HG03108 (cell line): ENCODE data around the gene CCDC9B.

Experiments
- ATAC-seq: cut with Tn5 transposase; IDR thresholded peaks from one replicate; pipeline ENCODE4 v1.9.1; 2021; ENCODE audit warnings: moderate library complexity; ENCODE audit not compliant: unreplicated experiment

The CCDC9B gene

DNA sequence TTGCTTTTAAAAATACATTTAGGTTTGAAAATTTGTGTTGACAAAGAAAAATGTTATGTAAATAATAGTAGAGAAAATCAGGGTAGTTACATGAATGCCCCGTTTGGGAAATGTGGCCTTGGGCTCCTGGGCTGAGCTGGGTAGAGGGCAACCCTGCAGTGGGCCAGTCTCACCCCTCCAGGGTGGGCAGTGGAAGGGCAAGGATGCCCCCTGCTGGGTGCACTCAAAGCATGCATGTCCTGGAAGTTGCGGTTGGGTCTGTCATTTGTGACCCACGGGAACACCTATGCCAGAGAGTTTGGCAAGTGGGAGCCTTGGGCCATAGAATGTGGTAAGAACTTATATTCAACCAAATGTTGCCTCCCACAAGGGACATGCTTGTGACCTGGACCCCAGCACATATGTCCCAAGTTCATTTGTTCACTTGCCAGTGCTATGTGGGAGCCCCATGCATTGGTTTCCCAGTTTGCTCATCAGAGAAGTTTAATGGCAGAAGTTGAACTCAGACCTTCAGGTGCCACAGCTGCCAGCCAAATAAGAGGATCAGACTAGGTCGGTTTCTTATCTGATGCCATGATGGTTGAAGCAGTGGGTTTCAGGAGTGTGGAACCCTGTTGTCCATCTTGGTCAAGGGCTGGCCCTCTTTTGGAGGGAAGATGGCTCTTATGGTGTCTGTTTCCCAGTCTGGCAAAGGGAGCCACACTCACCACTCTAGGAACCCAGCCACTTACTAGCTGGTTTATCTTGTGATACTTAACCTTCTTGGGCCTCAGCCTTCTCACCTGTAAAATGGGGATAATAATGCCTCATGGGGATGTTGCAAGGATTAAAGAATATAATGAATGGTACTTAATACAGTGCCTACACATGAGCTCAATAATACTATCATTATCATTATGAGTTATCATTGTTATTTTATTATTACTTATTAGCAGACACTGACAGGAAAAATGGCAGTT lies 30.5 kb downstream of the CCDC9B start:
- no peak for ATAC-seq

DNA sequence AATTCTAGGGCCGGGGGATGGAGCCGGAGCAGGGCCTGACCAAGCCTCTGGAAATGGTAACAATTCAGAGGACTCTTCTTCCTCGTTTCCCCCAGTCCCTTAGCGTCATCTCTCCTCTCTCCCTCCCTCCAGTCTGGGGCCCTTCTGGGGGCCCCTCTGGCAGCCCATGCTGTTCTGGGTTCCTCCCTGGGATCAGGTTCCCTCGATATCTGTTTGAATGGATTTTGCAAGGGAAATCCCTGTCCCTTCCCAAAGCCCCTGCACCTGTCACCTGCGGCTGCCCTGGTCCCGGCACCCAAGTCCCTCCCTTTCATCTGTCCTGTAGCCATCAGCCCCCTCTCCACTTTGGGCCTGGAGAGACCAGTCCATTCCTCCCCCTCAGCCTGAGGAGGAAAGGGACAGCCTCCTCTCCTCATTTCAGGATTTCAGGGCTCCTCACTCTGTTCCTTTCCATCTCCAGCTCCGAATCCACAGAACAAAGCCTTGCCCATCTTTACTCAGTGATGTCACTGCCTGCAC lies 31.3 kb downstream of the CCDC9B start:
- no peak for ATAC-seq

DNA sequence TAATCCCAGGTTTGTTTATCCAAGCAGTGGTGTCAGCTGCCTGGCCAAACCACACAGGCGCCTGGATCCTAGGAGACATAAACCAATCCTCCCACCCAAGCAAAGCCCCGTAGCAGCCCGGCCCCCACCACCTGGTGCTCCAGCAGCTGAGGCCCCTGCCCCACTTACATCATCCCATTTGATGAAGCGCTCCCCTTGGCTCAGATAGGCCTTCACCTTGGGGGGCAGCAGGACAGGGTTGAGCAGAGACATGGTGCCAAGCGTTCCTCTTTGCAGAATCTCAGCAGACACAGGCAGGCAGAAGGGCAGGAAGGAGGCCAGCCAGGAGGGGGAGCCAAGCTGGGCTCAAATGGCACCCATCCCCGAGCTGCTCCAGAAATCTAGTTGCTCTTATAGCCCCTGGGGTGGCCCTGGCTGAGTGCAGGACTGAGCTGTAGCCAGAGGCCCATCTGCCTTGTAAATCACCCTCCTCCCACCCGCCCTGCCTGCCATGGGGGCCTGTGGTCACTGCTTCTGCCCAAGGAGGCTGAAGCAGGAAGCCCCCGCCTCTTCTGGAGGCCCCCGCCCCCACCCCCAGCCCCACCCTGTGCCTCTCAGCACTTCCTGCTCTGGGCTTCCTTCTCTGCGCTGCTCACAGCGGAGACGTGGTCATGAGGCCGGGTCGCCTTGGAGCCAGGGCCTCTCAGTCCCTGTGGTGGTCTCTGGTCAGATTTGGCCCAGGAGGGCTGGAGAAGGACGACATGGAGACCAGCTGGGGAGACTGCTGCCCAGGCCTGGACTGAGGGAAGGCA lies 33.1 kb downstream of the CCDC9B start, which contains the start of gene PLCB2:
Gene PLCB2, minus strand, starts transcription at position 515 of the 791 bp plus-strand sequence. Its CDS starts 263 bp downstream, at position 252.
- ATAC-seq = peak; percentile 63

DNA sequence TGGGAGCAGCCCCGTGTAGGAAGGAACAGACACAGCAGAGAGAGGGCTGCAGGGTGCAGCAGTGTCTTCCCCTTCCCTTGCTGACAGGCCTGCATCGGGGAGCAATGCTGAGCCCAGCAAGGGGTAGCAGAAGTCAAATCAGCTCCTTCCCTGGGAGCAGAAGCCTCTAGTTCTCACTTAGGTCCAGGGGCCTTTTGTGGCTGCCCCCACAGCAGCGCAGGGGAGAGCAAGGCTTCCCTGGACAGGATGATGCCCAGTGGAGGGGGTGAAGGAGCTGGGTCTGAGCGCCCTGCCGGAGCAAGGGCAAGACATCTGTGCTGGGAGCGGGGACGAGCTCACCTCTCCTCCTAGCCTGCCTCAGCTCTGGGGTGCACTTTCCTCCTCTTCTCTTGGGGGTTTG lies 33.8 kb downstream of the CCDC9B start:
- no peak for ATAC-seq

DNA sequence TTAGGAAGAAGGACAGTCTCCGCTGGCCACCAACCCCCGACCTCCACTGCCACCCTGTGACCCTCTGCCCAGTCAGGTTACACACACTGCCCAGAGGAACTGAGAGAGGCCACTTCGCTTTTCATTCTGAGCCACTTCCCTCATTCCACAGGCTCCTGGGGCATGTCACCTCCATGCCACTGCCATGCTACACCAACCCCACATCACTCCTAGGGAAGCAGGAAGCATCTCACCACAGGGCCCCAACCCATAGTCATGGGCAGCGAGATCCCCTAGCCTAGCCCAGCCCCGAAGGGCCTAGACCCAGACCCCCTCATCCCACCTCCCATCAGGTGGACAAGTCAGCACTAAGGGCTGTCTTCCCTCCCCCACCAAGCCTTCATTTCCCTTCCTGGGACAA lies 34.4 kb downstream of the CCDC9B start:
- no peak for ATAC-seq

DNA sequence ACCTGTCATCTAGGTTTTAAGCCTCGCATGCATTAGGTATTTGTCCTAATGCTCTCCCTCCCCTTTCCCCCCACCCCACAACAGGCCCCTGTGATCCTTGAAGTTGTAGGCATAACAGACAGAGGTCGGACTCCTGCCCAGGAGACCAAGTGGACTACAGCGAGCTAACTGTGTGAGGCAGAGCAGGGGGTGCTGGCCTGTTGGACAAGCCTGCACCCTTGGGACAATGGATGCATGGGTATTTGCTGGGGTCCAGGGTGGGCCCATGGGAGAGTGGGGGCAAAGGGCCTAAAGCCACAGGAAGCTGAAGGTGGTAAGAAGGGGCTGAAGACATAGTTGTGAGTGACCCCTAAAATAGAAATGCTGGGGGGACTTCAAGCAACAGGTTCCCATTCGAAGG lies 35.5 kb downstream of the CCDC9B start:
- no peak for ATAC-seq

DNA sequence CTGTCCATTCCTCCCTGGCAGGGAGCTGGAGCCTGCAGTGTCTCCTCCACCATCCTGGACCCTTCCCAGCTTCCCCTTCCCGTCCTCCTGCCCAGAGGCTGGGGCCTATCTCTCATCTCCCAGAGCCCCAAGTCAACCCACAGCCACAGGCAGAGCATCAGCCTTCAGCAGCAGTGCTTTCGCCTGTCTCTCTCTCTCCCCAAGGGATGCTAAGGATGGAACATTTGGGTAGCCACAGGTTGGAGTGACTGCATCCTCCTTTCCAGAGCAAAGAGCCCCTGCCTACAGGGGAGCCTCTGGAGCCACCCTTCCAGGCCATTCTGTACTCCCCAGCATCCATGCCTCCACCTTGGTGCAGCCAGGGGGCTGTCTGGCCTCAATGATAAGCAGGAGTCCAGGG lies 37.2 kb downstream of the CCDC9B start:
- no peak for ATAC-seq

DNA sequence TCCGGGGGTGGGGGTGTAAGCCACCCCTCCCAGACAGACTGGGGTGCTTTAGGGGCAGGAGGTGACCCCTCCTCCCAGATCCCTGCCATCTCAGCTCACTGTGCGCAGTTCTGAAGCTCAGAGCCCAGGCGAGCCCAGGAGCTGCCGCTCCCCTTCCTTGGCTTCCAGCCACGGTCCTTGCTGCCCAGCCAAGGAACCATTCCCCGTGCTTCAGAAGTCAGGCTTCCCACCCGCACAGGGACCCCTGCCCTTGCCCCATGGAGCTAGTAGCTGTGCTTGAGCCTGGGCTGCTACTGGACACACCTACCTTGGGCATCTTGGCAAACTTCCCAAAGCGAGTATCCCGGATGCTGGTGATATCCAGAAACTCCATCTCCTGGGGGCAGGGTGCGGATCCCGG lies 37.8 kb downstream of the CCDC9B start:
- no peak for ATAC-seq

DNA sequence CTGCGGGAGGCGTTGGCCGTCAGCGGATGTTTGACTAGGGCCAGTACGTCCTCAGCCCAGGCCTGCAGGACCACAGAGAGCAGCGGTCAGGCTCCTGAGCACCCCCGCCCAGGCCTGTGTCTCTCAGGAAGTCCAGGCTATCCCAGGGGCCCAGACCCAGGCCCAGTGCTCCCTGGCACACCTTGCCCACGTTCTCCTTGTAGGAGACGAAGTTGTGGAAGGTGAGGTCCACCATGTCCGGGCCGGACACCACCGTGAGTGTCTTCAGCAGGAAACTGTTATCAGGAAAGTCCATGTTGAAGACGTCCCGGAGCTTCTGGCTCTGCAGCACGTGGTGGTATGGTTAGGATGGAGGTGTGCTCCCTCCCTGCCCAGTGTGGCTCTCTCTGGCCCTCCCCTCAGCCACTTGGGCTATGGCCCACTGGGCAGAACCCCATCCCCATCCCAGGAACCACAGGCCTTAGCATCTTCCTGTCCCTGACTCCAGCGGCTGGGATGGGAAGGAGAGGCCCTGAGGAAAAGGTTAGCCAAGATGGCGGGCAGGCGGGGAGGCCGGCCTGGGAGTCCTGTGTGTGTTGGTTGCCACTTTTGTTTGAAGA lies 38.4 kb downstream of the CCDC9B start:
- ATAC-seq = no peak

DNA sequence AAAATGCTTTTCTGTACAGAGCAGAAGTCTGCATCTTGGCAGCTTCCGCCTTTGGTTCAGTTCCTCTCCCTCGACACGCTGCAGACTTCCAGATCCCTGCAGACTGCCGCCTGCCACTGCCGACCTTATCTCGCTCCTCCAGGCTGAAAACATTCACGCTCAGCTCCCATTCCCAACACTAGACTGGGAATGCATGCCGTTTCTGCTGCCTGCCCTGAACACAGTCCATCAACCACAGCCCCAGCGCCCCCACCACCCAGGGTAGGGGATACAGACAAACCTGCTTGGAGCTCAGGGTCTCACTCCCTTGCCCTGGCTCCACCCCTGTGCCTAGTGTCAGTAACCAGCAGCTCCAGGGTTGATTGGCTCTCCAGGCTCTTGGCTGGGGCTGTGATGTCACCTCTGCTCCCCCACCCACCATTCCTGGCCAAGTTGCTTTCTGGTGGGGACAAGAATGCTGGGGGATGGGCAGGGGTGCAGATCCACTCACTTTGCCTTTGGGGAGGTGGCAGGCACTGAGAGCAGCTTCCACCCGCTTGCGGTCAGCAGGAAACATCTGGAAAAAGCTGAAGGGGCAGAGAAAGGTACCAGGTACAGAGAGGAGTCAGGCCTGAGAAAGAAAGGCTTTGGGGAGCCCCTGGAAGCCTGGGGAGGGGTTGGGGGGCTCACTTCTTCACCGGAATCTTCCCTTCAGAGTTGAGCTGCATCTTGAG lies 39.1 kb downstream of the CCDC9B start:
- no peak for ATAC-seq

DNA sequence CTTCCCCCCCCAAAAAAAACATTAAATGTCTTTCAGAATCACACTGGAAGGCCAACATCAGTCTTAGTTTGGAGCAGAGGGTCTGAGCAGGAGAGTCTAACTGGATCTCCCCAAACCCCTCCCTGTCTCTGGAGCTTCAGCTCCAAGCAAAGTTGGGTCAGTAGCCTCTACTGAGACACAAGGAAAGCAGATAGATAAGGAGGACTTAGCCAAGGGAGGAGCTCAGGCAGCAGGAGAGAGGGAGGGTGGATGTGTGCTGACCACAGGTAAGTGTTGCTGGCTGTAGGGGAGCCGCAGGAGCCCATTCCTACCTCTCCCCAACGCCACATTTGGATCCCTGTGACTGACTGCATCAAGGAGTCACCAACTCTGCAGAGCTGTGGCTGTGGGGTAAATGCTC lies 40.0 kb downstream of the CCDC9B start:
- no peak for ATAC-seq

DNA sequence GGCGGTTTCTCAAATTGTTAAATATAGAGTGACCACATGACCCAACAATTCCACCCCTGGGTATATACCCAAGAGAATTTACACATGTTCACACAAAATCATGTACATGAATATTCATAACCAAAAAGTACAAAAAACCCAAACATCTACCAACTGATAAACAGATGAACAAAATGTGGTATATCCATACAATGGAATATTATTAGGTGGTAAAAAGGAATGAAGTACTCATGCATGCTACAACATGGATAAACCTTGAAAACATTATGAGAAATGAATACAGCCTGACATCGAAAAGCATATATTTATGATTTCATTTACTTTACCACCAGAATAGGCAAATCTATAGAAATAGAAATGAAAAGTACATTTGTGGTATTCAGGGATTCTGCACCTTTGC lies 40.4 kb downstream of the CCDC9B start:
- ATAC-seq = no peak

DNA sequence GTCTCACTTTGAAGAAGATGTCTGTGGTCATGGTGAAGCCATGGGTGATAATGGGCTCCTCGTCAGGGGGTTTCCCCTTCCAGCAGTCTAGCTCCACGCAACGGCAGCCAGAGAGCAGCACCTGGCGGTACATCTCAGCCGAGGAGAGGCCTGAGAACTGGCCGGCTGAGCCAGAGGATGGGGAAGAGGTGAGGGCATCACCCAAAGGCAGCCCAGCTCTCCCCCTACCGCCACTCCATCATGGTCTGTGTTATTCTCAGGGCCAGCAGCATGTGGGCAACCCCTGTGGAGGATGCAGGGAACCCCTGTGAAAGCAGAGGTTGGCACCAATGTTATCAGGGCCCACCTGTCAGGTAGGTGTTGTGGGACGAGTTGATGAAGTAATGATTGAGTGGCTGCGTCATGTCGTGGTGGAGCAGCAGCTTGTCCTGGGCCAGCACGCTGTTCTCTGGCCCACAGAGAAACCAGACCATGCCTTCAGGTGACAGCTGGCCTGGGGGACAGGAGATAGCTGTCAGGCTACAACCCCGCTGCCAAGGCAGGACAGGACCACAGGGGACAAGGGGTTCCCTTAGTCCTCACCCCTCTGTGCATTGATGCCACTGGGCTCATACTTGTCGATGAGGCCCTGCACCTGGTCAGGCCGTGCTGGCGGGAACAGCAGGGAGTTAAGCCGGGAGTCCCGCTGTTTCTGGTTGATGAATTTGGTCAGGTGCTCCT lies 42.4 kb downstream of the CCDC9B start:
- ATAC-seq = no peak

DNA sequence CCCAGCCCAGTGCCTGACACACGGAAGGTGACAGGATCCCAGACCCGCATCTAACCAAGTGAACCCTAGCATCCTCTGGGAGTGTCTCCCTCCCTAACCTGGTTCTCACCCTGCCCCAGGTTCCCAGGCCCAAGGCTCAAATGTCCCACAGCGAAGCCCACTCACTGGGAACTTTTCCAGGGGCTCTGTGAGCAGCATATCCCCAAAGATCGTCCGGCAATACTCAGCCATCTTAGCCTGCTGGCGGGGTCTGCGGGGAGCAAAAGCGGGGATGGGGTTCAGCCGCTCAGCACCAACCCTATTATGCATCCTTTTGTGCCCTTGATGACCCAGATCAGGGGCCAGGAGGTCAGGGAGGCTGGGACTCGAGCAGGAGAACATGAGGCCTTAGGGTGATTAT lies 43.4 kb downstream of the CCDC9B start:
- ATAC-seq = no peak

DNA sequence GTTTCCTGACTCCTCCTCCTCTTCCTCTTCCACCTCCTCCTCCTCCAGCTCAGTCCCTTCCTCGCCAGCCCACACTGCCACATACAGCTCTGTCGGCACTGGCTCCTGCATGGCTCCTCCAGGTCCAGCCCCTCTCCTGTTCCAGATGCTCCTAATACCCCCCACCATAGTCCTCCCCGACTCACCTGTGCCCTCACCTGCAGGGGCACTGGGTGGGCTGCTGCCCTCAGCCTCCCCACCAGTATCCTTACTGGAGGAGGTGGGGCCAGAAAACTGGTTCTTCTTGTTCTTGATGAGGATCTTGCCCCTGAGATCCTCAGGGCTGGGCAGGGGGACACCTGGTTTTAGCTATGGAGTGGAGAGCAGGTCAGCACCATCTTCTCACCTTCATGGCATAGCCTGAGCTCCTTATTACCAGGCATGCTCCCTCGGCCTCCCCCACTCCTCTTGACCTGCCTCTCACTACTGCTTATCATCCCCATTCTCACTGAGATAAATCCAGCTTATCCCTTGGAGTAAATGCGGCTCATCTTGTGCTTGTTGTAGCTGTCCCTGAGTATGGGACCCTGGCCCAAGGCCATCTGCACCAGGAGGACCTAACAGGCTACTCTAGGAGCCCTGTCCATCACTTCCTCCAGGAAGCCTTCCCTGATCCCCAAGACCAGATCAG lies 44.0 kb downstream of the CCDC9B start:
- ATAC-seq = no peak

DNA sequence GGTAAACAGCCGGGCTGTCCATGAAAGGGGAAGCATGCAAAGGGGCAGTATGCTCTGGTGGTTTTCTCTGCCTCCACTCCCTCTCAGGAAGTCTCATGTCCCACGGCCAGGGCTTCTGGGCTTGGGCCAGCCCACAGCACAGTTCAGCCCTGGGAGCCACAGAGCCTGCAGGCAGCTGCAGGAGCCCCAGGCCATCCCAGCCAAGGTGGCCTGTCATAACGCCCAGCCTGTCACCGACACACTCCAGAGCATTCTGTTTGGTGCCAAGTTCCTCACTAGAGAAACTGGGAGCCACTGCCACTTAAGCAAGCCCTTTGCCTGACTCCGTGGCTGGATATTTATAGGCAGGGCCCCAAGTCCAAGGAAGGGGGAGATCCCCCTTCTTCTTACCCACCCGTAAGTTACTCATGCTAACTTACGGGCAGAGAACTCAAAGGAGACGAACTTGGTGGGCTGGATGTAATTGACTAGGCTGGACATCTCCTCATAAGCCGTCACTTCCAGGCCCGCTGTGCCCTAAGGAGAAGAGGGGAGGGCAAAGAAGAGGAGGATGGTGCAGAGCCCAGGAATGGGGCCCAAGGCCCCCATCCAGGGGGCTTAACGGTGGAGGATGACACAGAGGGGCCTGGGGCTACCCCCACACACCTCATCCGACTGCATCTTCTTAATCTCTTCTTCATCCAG lies 44.7 kb downstream of the CCDC9B start:
- ATAC-seq = no peak

DNA sequence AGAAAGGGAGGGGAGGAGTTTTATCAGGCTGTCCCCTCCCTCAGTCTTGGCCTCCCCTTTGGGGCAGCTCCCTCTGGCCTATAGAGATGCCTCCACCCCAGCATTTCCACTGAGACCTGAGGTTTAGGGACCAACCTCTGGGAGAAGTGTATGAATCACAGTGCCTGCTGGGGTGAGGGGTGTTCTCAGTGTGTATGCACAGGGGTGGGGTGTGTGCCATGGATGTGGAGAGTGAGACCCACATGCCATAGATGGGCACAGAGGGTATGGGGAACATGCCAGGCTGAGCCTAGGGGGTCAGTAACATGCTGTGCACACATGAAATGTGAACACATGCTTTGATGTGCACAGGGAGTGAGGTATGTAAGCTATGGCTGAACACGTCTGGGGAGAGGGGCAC lies 45.4 kb downstream of the CCDC9B start:
- no peak for ATAC-seq

DNA sequence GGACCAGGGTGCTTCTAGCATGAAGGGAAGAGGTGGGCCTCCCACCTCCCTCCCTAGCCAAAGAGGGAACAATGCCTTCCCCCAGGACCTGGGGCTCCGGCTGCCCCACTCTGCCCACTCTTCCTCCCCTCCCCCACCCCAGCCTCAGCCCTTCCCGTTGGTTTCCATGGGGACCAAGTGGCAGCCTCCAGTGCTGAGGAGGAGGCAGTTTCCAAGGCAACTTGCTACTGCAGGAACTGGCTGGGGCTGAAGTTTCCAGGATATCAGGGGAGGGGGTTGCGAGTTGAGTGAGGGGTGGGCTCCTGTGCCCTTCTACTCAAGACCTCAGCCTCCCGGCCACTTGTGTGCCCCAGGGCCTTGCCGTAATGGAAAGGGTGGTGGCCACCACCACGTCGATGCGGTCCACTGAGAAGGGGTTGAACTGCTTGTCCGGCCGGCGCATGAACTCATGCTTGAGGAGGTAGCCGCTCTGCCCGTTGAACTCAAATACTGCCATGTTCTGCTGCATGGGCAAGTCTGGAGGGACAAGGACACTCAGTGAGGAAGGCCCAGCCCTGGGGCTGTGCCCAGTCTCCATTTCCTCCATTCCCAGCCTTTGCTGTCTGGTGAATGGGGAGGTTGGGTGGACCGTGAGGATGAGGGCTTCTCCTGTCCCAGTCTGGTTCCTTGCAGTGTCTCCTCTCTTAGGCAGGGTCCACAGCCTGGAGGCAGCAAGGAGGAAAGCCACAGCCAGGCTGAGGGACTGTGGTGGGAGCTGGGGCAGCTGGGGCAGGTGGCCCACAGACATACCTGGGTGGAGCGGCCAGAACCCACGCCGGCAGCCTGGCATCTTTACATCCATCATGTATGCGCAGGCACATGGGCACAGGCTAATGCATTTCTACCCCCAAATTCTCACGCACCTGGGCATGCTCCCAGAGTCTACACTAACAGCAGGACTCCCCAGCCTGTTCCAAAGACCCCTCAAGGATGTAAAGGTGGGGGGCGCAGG lies 46.5 kb downstream of the CCDC9B start:
- ATAC-seq = no peak
